Stimulated activated CD8-positive, alpha-beta memory T cell treated with anti-CD3 and anti-CD28 coated beads, Interleukin-2, amount 100 ng/mL, for 1 hour (primary cell): ENCODE data around the gene NDUFA13.
"Not testable (repeated sequence)": the region's sequence is repeated elsewhere in the genome, so short reads cannot be mapped to it uniquely, and the experiment has no call there.

Source experiments
- DNase-seq, 2 donors: peaks; one replicate each; pipeline ENCODE4 v3.0.0-alpha.2; 2020; ENCODE audit warnings: low read depth in 2 of 2

NDUFA13 gene

DNA sequence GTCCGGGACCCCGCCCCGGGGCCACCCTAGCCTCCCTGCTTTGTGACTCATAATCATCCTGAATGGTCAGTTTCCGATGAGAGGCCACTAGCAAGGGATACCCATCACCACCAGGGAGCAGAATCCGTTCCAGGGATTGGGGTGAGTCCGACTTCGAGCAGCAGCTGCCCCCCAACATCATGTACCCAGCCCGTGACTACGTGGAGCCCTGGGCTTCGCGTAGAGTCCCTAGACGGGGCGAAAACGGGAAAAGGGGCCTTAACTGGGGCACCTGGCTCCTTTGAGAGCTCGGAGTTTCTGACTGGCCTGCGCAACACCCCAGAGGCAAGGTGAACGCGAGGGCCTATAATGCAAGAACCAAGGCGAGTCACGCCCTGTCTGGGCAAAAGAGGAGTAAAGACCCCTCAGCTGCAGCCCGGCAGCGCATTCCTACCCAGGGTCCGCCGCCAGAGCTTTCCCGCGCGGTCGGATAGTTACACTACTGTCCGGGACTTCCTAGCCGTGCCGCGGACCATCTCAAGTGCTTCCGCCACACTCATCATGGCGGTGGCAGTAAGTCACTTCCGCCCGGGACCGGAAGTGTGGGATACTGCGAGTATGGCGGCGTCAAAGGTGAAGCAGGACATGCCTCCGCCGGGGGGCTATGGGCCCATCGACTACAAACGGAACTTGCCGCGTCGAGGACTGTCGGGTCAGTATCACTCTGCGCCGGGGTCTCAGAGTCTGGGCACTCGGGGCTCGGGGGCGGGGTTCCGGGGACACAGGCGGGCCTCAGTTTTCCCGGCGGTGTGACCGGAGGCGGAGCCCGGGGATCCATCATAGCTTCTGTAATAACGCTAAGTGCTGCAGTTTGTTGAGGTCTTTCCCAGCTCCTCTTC is at the start of gene NDUFA13:
Gene NDUFA13 (plus strand): TSS at position 584 of the 878 bp plus-strand sequence. CDS start 14 bp downstream, at position 598.
- DNase-seq: peak; percentile 85 to 89

- no peak for DNase-seq
Observed at GRCh38 chr19:19468424-19469050, 47.5 kb upstream of the NDUFA13 start.

DNA sequence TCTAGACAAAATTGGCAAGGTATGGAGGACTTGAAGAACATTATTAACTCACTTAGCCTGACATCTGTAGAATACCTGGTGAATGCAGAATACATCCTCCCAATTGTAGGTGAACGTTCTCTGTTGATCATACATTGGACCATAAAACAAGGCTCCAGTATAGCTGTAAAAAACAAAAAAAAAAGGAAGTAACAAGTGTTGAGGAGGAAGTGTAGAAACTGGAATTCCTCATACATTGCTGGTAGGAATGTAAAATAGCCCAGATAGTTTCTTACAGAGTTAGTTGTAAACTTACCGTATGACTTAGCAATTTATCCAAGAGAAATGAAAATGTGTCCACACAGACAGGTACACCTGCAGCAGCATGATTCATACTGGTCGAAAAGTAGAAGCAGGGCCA is 45.4 kb upstream of the NDUFA13 start:
- DNase-seq: no peak

DNA sequence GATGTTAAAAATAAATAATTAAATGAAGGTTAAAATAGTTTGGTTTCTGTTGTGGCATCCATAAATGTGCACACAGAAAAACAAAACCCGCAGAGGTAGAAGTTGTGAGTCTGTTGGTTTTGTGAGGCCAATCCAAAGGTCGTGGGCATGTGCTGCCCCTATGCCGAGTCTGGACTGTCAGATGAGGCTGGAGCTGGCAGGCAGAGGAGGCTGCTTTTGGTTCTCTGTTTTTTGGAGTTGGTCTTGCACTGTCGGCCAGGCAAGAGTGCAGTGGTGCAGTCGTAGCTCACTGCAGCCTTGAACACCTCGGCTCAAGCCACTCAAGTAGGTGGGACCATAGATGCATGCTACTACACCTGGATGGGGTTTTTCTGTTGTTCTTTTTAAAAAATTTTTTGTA is 44.3 kb upstream of the NDUFA13 start:
- no peak for DNase-seq

DNA sequence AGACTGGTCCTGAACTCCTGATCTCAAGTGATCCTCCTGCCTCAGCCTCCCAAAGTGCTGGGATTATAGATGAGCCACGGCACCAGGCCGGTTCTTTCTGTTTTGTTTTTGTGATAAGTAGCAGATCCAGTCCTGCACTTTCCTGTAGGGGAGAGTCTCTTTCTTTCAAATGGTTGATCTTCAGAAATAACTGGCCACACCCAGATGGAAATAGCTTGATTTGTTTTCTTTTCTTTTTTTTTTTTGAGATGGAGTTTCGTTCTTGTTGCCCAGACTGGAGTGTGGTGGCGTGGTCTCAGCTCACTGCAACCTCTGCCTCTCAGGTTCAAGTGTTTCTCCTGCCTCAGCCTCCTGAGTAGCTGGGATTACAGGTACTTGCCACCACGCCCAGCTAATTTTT is 43.9 kb upstream of the NDUFA13 start:
- DNase-seq: not testable (repeated sequence)

DNA sequence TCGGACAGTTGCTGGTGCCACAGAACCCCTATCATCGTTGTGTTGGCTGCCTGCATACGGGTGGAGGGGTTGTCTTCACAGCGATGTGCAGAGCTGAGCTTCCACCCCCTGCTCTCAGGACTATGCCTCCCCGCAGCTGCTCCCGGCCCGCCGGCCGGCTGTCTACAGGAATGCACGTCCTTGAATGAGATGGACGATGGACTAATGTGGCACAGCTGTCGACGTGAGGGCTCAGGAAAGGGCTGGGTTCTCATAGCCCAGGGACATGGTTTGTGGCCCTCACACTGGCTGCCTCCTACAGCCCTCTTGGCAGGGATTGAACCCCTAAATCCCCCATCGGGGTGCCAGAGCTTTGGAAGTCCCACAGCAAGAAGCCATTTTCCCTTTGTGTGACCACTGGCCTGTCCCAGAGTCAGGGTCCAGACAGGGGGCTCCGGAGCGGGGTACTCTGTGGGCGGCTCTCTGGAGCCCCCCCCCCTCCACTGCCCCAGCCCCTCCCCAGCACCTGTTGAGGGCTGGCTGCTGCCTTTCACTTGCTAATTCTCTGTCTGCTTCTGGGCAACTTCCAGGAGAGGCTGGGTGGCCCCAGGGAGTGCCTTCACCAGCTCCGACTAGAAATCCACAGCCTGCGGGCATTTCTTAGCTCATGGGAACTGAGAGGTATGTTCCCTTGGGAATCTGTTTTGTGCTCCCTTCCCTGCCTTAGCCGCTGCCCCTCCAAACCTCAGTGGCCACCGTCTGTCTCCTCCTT is 40.8 kb upstream of the NDUFA13 start:
- DNase-seq: no peak

DNA sequence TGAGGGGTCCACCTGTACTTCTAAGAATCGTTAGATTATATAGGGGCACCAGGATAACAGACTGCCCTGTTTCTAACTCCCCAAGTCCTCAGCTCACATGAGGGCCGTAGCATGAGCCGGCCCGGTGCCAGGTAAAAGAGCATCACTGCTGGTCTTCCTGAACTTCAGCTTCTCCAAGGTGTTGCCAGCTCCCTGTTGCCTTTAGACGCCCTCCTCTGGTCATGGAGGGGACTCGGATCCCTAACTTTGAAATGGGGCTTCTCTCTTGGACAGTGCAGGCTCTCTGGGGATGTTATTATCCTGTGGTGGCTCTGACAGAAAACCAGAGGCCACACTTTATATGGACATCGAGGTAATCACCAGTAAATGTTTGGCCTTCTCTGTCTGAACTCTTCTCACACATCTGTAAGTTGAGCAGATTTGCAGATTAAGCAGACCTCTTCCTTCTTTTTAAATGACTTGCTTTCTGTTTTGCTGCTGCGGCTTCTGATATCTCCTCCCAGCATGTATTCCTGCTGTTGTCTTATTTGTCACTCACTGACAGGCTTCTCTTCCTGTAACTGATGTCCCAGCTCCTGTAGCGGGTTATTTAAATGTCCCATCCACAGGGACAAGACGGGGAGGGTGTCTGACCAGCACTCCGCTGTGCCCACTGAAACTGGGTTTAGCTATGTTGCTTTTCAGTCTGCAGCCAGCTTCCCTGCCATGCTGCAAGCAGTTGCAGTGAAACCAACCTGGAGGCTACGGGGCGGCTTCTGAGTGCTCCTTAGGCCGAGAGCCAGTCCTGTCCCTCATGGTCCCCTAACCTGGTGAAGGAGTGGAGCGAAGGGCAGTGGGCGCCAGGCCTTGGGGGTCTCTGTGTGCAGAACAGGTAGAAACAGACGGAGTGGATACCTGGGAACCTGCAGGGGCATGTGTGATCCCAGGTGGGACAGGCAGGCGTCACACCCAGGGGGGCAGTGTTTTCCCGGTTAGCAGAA is 39.9 kb upstream of the NDUFA13 start:
- no peak for DNase-seq

GRCh38 chr19:19477705-19478383 is 38.2 kb upstream of the NDUFA13 start:
- no peak for DNase-seq

- no peak for DNase-seq
Observed at GRCh38 chr19:19480688-19481087, 35.3 kb upstream of the NDUFA13 start.

GRCh38 chr19:19482809-19483596 is 33.0 kb upstream of the NDUFA13 start:
- DNase-seq: no peak

- no peak for DNase-seq
Observed at GRCh38 chr19:19485161-19485997, 30.6 kb upstream of the NDUFA13 start.

DNA sequence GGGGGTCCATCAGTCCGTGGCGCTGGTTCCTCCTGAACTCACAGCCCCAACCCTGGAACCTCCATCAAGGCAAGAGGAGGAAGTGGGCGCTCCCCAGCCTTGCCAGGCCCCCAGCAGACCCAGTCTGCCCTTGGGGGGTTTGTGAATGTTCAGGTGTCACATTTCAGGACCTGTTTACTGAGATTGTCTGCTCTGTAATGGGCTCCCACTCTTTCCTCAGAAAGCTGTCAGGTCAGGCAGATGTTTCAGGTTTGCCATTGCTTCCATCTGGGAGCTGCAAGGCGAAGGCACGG is 30.1 kb upstream of the NDUFA13 start:
- DNase-seq: no peak

DNA sequence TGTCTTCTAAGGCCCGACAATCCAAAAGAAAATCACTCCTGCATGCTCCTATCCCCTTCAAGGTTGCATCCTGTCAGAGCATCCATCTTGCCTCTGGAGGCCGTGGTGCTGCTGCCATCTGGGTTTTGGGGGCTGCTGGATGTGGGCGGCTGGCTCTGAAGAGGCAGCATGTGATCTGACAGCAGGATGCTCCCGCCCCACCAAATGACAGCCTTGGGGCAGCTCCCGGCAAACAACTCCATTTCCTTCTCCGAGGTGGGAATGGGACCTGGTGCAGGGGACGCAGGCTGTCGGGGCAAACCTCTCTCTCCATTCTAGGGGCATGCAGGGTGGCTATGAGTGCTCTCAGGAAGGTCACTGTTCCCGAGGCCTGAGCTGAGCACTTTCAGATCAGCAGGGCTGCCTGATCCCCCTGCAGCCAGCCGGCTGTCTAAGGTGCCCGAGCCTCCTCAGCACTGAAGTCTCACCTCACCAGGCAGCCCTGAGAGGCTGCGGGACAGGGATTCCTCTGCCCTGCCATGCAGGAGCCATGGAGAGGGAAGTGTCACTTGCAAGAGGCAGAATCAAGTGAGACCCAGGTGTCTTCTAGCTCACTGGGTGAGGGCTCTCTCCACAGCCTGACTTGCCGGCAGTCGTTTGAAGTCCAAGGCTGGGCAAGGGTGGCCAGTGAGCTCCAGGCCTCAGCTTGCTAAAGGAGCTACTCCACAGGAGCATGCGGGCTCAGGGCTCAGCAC is 29.5 kb upstream of the NDUFA13 start:
- DNase-seq: no peak

DNA sequence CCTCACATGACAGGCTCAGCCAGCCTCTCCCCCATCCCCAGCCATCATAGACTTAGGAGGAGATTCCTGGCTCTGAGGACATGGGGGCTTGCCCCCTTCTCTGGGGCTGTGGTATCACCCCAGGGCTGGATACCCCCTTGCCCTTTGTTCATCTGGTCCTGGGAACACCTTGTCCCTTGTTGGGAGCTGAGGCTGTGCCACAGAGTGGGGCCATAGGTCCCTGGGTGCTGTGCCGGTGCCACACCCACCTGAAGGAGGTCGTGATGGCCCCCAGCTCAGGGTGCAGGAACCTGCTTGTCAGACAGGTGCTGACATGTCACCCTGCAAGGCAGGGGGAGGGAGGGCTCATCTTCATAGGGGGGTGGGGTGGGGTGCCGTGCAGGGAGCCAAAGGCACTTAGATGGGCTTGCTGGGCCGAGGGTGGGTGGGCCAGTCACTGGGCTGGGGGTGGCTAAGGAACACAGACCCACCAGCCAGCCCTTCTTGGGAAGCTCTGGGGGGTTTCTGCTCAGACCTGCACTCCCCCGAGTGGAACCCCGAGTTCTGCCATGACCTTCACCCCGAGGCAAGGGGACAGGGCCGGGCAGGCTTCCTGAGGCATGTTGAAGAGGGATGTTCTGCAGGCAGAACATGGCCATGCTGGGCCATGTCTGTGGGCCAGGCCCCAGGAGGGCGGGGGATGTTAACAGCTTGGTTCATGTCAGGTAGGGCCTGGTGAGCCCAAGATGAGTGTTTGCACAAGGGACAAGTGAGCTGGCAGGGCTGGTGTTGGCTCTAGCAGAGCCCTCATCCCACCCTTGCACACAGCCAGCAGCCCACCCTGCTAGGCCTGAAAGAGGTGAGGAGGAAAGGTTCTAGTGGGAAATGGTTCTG is 28.7 kb upstream of the NDUFA13 start:
- DNase-seq: no peak

DNA sequence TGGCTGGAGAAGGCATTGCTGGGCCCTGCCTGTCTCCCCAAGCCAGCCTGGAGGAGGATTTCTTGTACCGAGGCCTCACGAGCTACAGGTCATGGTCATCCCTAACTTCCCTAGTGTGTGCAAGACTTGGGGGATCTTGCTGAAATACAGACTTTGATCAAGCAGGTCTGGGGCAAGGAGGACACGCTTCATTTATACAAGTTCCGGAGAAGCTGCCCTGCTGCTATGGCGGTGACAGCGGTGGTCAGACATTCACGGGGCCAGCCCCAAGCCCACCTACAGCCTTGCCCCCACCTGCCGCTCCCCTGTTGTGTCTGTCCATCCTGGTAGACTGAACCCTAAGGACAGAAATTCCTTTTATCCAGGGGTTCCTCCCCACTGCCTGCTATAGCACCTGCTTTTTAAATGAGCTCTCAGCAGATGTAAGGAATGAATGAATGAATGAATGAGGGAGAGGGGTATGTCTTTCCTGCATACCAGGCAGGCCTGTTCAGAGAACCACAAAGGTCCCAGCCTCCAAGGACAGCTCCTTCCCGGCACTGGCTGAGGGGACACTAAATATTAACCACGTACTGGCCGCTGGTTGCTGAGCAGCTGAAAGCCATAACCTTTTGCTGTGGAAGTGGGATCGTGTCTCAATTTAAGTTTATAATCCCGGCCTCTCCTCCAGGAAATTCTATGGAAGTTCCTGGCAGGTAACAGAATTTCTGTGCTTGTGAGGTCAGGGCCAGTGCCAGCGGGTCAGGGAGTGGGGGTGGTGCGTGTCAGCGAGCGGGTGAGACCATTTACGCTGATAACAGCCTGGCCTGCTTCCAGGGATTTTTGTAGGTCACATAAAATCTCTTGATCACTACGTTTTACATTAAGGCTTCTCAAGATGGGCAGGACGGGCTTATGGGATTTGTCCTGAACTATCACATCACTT is 27.8 kb upstream of the NDUFA13 start:
- DNase-seq: no peak
